ENCODE data around the gene LPCAT1.

LPCAT1 gene

GRCh38 chr5:1536871-1537602 lies 13.3 kb upstream of the LPCAT1 start:
- TF ChIP-seq OSR1 (CRISPR knock-in tag; IDR thresholded peaks at IDR 0.05) = no peak
- no peak for TF ChIP-seq GLIS3 (CRISPR knock-in tag; IDR thresholded peaks at IDR 0.05)
- TF ChIP-seq, protein P1, sequence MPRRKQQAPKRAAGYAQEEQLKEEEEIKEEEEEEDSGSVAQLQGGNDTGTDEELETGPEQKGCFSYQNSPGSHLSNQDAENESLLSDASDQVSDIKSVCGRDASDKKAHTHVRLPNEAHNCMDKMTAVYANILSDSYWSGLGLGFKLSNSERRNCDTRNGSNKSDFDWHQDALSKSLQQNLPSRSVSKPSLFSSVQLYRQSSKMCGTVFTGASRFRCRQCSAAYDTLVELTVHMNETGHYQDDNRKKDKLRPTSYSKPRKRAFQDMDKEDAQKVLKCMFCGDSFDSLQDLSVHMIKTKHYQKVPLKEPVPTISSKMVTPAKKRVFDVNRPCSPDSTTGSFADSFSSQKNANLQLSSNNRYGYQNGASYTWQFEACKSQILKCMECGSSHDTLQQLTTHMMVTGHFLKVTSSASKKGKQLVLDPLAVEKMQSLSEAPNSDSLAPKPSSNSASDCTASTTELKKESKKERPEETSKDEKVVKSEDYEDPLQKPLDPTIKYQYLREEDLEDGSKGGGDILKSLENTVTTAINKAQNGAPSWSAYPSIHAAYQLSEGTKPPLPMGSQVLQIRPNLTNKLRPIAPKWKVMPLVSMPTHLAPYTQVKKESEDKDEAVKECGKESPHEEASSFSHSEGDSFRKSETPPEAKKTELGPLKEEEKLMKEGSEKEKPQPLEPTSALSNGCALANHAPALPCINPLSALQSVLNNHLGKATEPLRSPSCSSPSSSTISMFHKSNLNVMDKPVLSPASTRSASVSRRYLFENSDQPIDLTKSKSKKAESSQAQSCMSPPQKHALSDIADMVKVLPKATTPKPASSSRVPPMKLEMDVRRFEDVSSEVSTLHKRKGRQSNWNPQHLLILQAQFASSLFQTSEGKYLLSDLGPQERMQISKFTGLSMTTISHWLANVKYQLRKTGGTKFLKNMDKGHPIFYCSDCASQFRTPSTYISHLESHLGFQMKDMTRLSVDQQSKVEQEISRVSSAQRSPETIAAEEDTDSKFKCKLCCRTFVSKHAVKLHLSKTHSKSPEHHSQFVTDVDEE (CRISPR knock-in tag; IDR thresholded peaks at IDR 0.05) = no peak
- no peak for TF ChIP-seq BACH2 (CRISPR knock-in tag; IDR thresholded peaks at IDR 0.05; ENCODE audit: borderline replicate concordance)
- TF ChIP-seq POU6F1 (CRISPR knock-in tag; IDR thresholded peaks at IDR 0.05; ENCODE audit: borderline replicate concordance, low read depth) = no peak
- no peak for TF ChIP-seq RARB (CRISPR knock-in tag; IDR thresholded peaks at IDR 0.05)
- no peak for TF ChIP-seq ZC3H10 (CRISPR knock-in tag; IDR thresholded peaks at IDR 0.05)
- TF ChIP-seq ESRRG (CRISPR knock-in tag; IDR thresholded peaks at IDR 0.05) = no peak
- TF ChIP-seq, protein P2, sequence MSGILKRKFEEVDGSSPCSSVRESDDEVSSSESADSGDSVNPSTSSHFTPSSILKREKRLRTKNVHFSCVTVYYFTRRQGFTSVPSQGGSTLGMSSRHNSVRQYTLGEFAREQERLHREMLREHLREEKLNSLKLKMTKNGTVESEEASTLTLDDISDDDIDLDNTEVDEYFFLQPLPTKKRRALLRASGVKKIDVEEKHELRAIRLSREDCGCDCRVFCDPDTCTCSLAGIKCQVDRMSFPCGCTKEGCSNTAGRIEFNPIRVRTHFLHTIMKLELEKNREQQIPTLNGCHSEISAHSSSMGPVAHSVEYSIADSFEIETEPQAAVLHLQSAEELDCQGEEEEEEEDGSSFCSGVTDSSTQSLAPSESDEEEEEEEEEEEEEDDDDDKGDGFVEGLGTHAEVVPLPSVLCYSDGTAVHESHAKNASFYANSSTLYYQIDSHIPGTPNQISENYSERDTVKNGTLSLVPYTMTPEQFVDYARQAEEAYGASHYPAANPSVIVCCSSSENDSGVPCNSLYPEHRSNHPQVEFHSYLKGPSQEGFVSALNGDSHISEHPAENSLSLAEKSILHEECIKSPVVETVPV (CRISPR knock-in tag; IDR thresholded peaks at IDR 0.05) = no peak
- no peak for TF ChIP-seq ZNF565 (CRISPR knock-in tag; conservative IDR thresholded peaks at IDR 0.05; ENCODE audit: low read depth)
- no peak for TF ChIP-seq TCF4 (CRISPR knock-in tag; IDR thresholded peaks at IDR 0.05; ENCODE audit: borderline replicate concordance)
- no peak for TF ChIP-seq CSDC2 (CRISPR knock-in tag; IDR thresholded peaks at IDR 0.05)
- ATAC-seq = no peak

GRCh38 chr5:1536322-1536845 lies 12.6 kb upstream of the LPCAT1 start:
- TF ChIP-seq, protein P2 (CRISPR knock-in tag; IDR thresholded peaks at IDR 0.05) = no peak
- TF ChIP-seq POU6F1 (CRISPR knock-in tag; IDR thresholded peaks at IDR 0.05; ENCODE audit: borderline replicate concordance, low read depth) = no peak
- TF ChIP-seq PATZ1 (CRISPR knock-in tag; IDR thresholded peaks at IDR 0.05; ENCODE audit: borderline replicate concordance) = no peak
- TF ChIP-seq SNAI2 (CRISPR knock-in tag; IDR thresholded peaks at IDR 0.05) = no peak
- TF ChIP-seq ZFP30 (CRISPR knock-in tag; IDR thresholded peaks at IDR 0.05) = no peak
- TF ChIP-seq ZFP3 (CRISPR knock-in tag; IDR thresholded peaks at IDR 0.05) = no peak
- no peak for TF ChIP-seq ISL1 (CRISPR knock-in tag; IDR thresholded peaks at IDR 0.05)
- TF ChIP-seq GLIS3 (CRISPR knock-in tag; IDR thresholded peaks at IDR 0.05) = no peak
- no peak for TF ChIP-seq ZNF70 (CRISPR knock-in tag; IDR thresholded peaks at IDR 0.05)
- TF ChIP-seq ESRRG (CRISPR knock-in tag; IDR thresholded peaks at IDR 0.05) = no peak
- TF ChIP-seq, protein P1 (CRISPR knock-in tag; IDR thresholded peaks at IDR 0.05) = no peak
- no peak for TF ChIP-seq ZNF565 (CRISPR knock-in tag; conservative IDR thresholded peaks at IDR 0.05; ENCODE audit: low read depth)
- no peak for TF ChIP-seq ZC3H10 (CRISPR knock-in tag; IDR thresholded peaks at IDR 0.05)
- TF ChIP-seq BACH2 (CRISPR knock-in tag; IDR thresholded peaks at IDR 0.05; ENCODE audit: borderline replicate concordance) = no peak
- no peak for TF ChIP-seq CREB5 (CRISPR knock-in tag; IDR thresholded peaks at IDR 0.05; ENCODE audit: low read depth)
- no peak for TF ChIP-seq OSR1 (CRISPR knock-in tag; IDR thresholded peaks at IDR 0.05)
- TF ChIP-seq TCF4 (CRISPR knock-in tag; IDR thresholded peaks at IDR 0.05; ENCODE audit: borderline replicate concordance) = no peak
- no peak for TF ChIP-seq ZNF8 (CRISPR knock-in tag; IDR thresholded peaks at IDR 0.05)
- no peak for TF ChIP-seq RARB (CRISPR knock-in tag; IDR thresholded peaks at IDR 0.05)
- peak; percentile 46 for ATAC-seq
